Motor neuron (in vitro differentiated cells): ENCODE data around the gene PLPPR4. TPM values are rescaled to one million over a fixed set of nuclear protein-coding genes. Genes with fewer than 3 reads are reported as not detected.

ENCODE experiments used
- ATAC-seq, 8 experiments: fragments of 200-7000 bp; cut with Tn5 transposase; replicated peaks in 6 of 8; 2 replicates each; pipeline ENCODE4 v1.8.0; 2021; ENCODE audit warnings: mild to moderate bottlenecking in 8 of 8, moderate library complexity in 8 of 8
- H3K27ac ChIP-seq, 2 donors: fragments of 250-450 bp; sonication (Bioruptor Pico); 2 replicates each; pipeline ENCODE4 v1.9.0; 2021; ENCODE audit warnings: antibody characterized with exemption in 2 of 2, mild to moderate bottlenecking in 2 of 2, moderate library complexity in 1 of 2
- H3K4me1 ChIP-seq, 2 donors: fragments of 250-450 bp; sonication (Bioruptor Pico); replicated peaks in 1 of 2; 2 replicates each; pipeline ENCODE4 v1.6.1; 2021; ENCODE audit warnings: antibody characterized with exemption in 2 of 2, mild to moderate bottlenecking in 2 of 2, moderate library complexity in 1 of 2
- H3K4me3 ChIP-seq, 5 donors: fragments of 250-450 bp; sonication (Bioruptor Pico); 2 replicates each; pipeline ENCODE4 v1.9.0; 2021; ENCODE audit warnings: antibody characterized with exemption in 5 of 5, mild to moderate bottlenecking in 5 of 5, moderate library complexity in 4 of 5
- WGBS, 10 experiments: fragments of 450-650 bp; shearing (Covaris generic); methylation state at CpG; one replicate each; pipeline ENCODE4 v1.0.0; 2022; 5-methylcytosine and 5-hydroxymethylcytosine counted together
- in situ Hi-C, 9 experiments: fragments of 400-800 bp; cut with MboI; loops; one replicate each; pipeline ENCODE4 v1.15.0; 2021; ENCODE audit warnings: low sequenced_read_pairs in 9 of 9, low pct_unique_long_range_greater_than_20kb in 2 of 9; ENCODE audit not compliant: unreplicated experiment in 9 of 9
- total RNA-seq, 8 experiments: library from RNA; unstranded; fragments of 300-600 nt; gene quantifications; 2 replicates each; pipeline versions ENCODE4 v1.2.3 to v1.2.4, GENCODE V29; 2022

Gene PLPPR4, protein sequence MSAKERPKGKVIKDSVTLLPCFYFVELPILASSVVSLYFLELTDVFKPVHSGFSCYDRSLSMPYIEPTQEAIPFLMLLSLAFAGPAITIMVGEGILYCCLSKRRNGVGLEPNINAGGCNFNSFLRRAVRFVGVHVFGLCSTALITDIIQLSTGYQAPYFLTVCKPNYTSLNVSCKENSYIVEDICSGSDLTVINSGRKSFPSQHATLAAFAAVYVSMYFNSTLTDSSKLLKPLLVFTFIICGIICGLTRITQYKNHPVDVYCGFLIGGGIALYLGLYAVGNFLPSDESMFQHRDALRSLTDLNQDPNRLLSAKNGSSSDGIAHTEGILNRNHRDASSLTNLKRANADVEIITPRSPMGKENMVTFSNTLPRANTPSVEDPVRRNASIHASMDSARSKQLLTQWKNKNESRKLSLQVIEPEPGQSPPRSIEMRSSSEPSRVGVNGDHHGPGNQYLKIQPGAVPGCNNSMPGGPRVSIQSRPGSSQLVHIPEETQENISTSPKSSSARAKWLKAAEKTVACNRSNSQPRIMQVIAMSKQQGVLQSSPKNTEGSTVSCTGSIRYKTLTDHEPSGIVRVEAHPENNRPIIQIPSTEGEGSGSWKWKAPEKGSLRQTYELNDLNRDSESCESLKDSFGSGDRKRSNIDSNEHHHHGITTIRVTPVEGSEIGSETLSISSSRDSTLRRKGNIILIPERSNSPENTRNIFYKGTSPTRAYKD
- total RNA-seq = 10 to 100 TPM in 4 of 8 experiments, 1 to 10 TPM in 4; 1.1 to 45.0 (median 9.4) TPM

DNA sequence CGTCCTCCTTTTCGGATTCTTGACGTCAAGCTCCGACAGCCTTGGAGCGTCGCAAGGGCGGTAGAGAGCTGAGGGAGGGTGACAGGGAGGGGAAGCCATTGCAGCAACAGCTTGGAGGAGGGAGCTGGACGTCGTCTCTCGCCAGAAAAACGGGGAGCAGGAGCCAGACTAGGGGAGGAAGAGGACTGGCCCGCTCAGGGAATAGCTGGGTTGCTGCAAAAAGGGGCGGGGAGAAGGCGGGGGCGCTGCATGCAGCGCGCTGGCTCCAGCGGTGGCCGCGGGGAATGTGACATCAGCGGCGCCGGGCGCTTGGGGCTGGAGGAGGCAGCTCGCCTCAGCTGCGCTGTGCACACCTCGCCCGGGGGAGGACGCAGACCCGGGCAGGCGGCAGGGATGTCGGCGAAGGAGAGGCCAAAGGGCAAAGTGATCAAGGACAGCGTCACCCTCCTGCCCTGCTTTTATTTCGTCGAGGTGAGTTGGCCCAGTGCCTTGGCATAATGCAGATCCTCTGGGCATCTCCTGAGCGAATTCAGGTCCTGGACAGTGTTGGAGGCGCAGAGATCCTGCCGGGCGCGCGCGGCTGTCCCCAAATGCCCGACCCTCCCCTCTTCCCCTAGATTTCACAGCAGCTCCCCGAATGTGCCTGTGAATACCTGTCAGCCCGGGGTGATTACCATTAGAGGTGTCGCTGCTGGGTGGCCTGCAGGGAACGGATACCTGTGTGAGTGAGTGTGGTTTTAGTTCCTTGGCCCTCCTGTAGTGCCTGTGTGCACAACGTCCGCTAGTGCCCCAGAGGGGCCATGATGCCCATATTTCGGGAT is at the start of gene PLPPR4:
TSS of gene PLPPR4 (plus strand) at position 292 of the 821 bp plus-strand sequence. CDS start at position 394, 102 bp downstream.
- WGBS, 10 experiments = 0 to 15% (median 5%) methylated on average over 1 to 19 of the region's 51 CpGs; no CpG with 5 or more reads in 4 of the 10 experiments
- peak within 1 kb of the TSS; percentile 34 to 56 (median 44) for H3K4me3 ChIP-seq
- H3K4me1 ChIP-seq = no peaks in the 10 kb centered on the region
- peak; percentile 85 to 99 (median 98) for ATAC-seq
- no peak within 1 kb of the TSS for H3K27ac ChIP-seq
- in situ Hi-C loops = no loop called here

DNA sequence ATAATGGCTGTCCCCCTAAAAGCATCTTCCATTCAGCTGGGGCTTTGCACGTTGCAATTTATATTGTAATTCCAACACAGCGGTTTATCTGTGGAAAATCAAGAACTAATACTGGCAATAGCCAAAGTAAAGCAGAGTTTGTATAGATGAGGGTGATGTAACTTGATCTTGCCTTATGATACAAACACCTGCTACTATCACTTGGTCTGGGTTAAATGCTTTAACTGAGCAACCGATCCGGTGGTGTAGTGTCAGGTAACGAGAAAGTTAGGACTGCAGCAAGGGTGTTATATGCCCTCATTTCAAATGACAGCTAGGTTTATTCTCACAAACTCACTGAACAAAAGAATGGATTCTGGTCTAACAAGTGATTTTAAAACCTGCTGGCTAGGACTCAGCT is 47.3 kb upstream of the PLPPR4 start:
- Histone ChIP-seq H3K4me1 (no peaks in the 10 kb centered on the region), H3K4me3 (no peak overlapping the region), H3K27ac (no peak overlapping the region)
- WGBS, 10 experiments = 52 to 100% (median 83%) methylated on average over 2 to 5 of the region's 5 CpGs
- no peak for ATAC-seq
- in situ Hi-C loops = no loop called here

DNA sequence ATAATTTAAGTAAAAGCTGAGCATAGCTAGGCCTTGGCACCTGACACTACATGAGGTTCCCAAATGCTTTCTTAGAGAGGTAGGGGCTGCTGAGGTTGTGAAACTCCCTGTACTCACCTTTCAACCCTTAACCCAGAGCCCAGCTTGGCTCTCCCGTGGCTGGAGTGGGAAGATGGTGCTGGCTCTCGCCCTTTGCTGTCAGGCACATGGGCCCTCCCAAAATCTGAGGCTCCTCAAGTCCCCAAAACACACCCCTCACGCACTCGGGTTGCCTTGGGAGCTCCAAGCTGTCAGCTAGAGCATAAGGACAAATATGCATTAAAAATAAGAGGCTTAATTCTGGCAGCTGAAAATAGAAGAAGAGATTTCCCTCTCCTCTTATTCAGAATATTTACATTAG is 46.7 kb upstream of the PLPPR4 start:
- in situ Hi-C loops = no loop called here
- H3K27ac ChIP-seq = no peak overlapping the region
- WGBS, 10 experiments = 20 to 61% (median 35%) methylated on average over 1 to 4 of the region's 4 CpGs; no CpG with 5 or more reads in 2 of the 10 experiments
- H3K4me3 ChIP-seq = no peak overlapping the region
- no peaks in the 10 kb centered on the region for H3K4me1 ChIP-seq
- peak in 1 of 8 experiments; percentile 47 for ATAC-seq

DNA sequence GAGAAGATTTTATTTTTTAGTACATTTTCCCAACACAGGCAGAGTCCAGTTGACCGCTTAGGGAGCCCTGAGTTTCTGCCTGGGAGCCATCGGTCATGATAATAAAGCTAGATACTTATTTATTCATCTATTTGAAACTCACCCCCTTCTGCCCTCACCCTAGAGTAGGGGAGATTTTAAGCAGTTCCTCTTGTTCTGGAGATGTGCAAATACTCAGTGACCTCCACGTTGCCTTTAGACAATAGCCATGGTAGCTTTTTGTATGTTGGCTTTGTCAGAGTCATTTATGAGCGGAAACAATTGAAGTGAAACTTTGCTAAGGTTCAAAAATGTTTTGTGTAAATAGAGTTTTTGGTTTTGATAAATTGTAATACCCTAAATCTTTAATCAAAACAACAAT is 45.7 kb upstream of the PLPPR4 start:
- Histone ChIP-seq H3K27ac (no peak overlapping the region), H3K4me1 (no peaks in the 10 kb centered on the region), H3K4me3 (no peak overlapping the region)
- in situ Hi-C loops = no loop called here
- no peak for ATAC-seq
- 37 to 100% (median 71%) methylated on average over 1 to 4 of the region's 4 CpGs; no CpG with 5 or more reads in 2 of the 10 experiments for WGBS, 10 experiments

DNA sequence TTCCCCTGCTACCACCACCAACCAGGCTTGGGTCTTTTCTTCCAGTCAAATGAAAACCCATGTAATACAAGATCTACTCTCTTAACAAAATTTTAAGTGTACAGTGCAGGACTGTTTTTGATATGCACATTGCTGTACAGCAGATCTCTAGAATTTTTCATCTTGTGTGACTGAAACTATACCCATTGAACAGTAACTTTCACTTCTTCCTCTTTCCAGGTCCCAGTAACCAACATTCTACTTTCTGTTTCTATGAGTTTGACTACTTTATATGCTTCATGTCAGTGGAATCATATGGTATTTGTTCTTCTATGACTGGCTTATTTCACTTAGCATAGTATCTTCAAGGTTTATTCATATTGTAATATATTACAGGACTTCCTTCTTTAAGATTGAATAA is 45.3 kb upstream of the PLPPR4 start:
- Histone ChIP-seq H3K27ac (no peak overlapping the region), H3K4me3 (no peak overlapping the region), H3K4me1 (no peaks in the 10 kb centered on the region)
- ATAC-seq = no peak
- in situ Hi-C loops = no loop called here

DNA sequence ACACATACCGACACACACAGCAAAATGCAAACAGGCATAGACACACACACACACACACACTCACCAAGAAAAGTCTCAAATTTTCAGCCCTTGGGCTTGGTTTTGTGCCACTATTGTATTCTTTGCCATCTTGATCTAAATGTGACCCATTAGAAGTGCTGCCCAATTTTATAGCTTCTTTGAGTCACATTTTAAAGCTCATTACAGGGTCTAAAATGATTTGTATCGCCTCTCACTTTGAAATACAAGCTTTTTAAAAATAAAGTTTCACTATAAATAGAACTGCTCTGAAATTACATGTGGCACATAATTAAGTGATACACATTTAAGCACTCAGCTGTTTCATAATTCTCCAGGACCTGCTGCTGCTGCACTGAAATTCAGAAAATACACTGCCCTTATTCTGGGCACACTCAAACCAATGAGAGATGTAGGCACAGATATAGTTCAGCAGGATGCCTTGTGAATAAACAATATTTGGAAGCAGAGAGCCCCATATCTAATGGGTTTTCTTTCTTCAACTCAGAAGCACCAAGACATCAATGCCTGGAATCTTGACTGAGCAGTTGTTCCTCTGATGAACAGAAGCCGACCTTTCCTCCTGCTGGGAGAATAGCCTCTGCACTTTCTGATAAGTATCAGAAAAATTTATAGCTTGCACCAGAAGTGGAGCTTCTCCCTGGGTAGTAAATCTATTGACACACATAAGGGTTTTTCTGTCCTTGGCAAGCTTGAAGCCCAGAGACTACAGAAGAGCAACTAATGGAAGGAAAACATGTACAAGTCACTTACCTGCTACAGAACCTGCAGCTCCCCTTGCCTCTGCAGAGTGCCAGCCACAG is 37.0 kb upstream of the PLPPR4 start:
- H3K4me3 ChIP-seq = no peak overlapping the region
- ATAC-seq = peak in 6 of 8 experiments; percentile 24 to 72 (median 44)
- WGBS, 10 experiments = 20 to 100% (median 80%) methylated on average over 1 to 3 of the region's 3 CpGs
- H3K4me1 ChIP-seq = peaks cover 5 to 13% of the 10 kb centered on the region in 2 donors
- in situ Hi-C loops = no loop called here
- H3K27ac ChIP-seq = no peak overlapping the region

DNA sequence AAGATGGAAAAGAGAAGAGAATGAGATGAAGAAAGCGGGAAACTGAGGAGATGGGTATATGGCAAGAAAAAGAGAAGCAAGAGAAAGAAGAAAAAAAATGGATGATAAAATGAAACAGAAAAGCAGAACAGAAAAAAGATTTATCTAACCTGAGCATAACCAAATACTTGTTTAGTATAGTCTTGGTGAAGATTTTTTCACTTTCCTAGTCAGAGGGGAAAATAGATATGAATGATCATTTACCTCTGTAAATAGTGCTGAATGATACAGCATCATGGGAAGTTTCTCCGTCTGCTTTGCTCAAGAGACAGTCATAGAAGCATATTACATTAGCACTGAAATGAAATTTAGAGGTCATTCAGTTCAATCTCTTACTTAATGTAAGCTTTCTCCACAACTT is 36.1 kb upstream of the PLPPR4 start:
- Histone ChIP-seq H3K4me3 (no peak overlapping the region), H3K4me1 (peaks cover 5 to 13% of the 10 kb centered on the region in 2 donors), H3K27ac (no peak overlapping the region)
- in situ Hi-C loops = no loop called here
- ATAC-seq = no peak
- 62 to 100% (median 88%) methylated on average over 1 to 2 of the region's 2 CpGs; no CpG with 5 or more reads in 1 of the 10 experiments for WGBS, 10 experiments

DNA sequence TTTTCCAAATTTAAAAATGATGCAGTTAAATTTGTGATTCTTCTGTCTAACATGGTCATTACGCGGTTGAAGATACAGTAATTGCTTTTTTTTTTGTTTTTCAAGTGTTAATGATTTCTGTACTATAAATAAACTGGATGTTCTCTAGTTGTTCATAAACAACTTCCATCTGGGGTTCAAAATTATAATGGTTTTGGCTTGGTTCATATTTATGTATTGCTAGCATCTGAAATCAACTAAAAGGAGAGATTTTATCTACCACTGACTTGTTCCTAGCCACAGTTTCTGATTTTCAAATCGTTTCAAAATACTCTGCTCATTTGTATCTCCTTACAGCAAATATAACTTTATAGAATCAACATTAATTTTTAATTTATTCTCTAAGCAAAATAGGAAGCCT is 35.2 kb upstream of the PLPPR4 start:
- Histone ChIP-seq H3K4me3 (no peak overlapping the region), H3K27ac (no peak overlapping the region), H3K4me1 (peaks cover 5 to 13% of the 10 kb centered on the region in 2 donors)
- WGBS, 10 experiments = 12 to 96% (median 73%) methylated on average over 2 to 3 of the region's 3 CpGs
- in situ Hi-C loops = no loop called here
- no peak for ATAC-seq

DNA sequence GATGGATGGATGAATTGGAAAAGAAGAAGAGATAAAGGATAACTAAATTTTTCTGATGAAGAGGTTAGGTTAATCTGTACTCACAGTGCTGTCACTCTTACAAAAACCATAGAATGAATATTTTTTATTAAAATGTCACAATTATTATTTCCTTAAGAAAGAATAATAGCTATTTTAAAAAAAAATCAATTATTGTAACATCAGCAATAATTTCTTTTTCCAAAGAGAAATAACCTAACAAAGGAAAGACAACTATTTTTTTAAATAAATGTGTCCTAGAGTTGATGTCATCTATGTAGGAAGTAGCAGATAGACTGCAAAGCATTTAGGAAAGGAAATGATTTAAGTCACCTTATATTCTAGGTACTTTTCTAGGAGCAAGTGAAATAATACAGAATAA is 33.6 kb upstream of the PLPPR4 start:
- H3K27ac ChIP-seq = no peak overlapping the region
- ATAC-seq = no peak
- in situ Hi-C loops = no loop called here
- H3K4me1 ChIP-seq = peaks cover 5 to 13% of the 10 kb centered on the region in 2 donors
- H3K4me3 ChIP-seq = no peak overlapping the region

DNA sequence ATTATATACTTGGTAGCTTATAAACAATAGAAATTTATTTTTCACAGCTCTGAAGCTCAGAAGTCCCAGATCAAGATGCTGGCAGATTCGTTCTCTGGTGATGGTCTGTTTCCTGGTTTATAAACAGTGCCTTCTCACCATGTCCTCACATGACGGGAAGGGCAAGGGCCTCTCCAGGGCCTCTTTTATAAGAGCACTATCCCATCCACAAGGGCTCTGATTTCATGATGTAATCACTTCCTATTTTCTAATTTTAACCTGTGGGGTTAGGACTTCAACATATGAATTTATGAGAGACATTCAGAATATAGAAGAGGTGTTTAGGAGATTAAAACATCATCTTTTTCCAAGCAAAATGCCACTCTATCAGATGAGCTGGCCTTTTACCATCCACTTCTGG is 32.1 kb upstream of the PLPPR4 start:
- WGBS, 10 experiments = 20 to 100% (median 79%) methylated on average over 1 to 2 of the region's 2 CpGs; no CpG with 5 or more reads in 4 of the 10 experiments
- H3K4me3 ChIP-seq = no peak overlapping the region
- ATAC-seq = peak in 1 of 8 experiments; percentile 47
- H3K27ac ChIP-seq = no peak overlapping the region
- peaks cover 5 to 7% of the 10 kb centered on the region in 2 donors for H3K4me1 ChIP-seq
- in situ Hi-C loops = no loop called here

DNA sequence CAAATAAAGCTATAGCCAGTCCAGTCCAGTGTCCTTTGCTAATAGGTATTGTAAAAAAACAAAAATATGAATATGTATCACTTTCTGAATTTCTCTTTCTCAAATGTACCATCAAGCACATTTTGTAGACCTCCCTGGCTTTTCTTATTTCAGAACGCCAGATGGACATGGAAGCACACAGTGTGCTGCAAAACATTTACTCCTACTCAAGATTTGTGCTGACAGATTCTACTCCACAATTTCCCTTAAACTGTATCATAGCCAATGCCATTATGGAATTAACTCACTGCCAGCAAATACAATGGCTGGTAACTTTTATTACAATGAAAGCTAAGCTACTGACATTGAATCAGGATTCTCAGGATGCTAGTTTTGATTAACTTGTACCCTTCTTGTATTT is 30.8 kb upstream of the PLPPR4 start:
- no peak for ATAC-seq
- in situ Hi-C loops = no loop called here
- no peaks in the 10 kb centered on the region for H3K4me1 ChIP-seq
- 0 to 100% (median 91%) methylated on average over 1 of the region's 1 CpG for WGBS, 10 experiments
- H3K4me3 ChIP-seq = no peak overlapping the region
- H3K27ac ChIP-seq = no peak overlapping the region

DNA sequence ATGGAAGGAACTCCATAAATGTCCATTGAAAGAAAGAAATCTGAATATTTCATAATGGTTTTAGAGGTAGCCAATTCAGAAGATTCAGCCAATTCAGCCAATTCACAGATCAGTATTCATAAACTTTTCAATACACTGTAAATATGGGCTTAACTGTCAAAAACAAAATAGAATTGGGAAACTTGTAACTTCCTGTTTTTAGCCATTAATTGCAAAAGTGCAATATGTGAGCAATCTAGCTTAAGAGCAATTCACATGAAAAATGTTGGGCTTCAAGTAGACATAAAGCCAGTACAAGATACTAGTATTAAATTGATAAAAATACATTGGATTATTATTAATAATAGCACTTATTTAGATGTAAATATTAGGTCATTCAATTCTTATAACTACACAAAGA is 27.5 kb upstream of the PLPPR4 start:
- Histone ChIP-seq H3K4me3 (no peak overlapping the region), H3K4me1 (no peaks in the 10 kb centered on the region), H3K27ac (no peak overlapping the region)
- no peak for ATAC-seq
- in situ Hi-C loops = no loop called here
